Stomach smooth muscle (tissue), 2 donors: ENCODE measurements around the gene PARD6G.
"Not testable (repeated sequence)": the region's sequence is repeated elsewhere in the genome, so short reads cannot be mapped to it uniquely, and the experiment has no call there.

Experiments
- H3K27ac ChIP-seq: one replicate; pipeline ENCODE4 v1.7.0; 2013; ENCODE audit warnings: mild to moderate bottlenecking, low read length, inconsistent platforms
- H3K27me3 ChIP-seq, 2 donors: one replicate each; pipeline ENCODE4 v1.7.0; 2013; ENCODE audit warnings: low read length in 2 of 2; ENCODE audit not compliant: insufficient read depth in 2 of 2, control insufficient read depth in 1 of 2
- H3K36me3 ChIP-seq, 2 donors: one replicate each; pipeline ENCODE4 v1.7.0; 2013; ENCODE audit warnings: low read length in 2 of 2; ENCODE audit not compliant: control insufficient read depth in 2 of 2, insufficient read depth in 2 of 2
- H3K4me1 ChIP-seq: one replicate; pipeline ENCODE4 v1.7.0; 2013; ENCODE audit warnings: low read length; ENCODE audit not compliant: control insufficient read depth, insufficient read depth
- H3K4me3 ChIP-seq, 2 donors: one replicate each; pipeline ENCODE4 v1.7.0; 2013; ENCODE audit warnings: low read length in 2 of 2
- H3K9ac ChIP-seq, 2 donors: one replicate each; pipeline ENCODE4 v1.7.0; 2013; ENCODE audit warnings: low read length in 2 of 2, mild to moderate bottlenecking in 1 of 2
- H3K9me3 ChIP-seq, 2 donors: one replicate each; pipeline ENCODE4 v1.7.0; 2013; ENCODE audit warnings: low read length in 2 of 2; ENCODE audit not compliant: control insufficient read depth in 2 of 2
- donor health status: healthy.
- donor health status: Pancreatic carcinoma.

The PARD6G gene

DNA sequence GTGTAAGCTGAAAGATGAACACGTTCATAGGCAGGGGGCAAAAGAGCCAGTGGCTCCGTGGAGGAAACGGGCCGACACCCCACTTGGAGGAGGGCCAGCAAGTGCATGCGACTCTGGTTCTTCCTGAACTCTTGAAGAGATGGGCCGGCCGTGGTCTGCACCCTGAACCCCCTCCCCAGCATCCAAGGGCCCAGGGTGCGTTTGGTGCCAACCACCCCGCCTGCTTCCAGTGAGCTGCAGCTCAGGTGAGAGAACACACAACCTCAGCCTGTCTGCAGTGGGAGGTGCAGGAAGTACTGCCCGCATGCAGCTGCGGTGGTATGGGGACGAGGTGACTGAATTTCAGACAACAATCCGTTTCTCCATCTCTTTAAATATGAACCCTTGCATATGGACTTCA lies 79.4 kb downstream of the PARD6G start:
- Histone ChIP-seq H3K27ac (no peak overlapping the region), H3K36me3 (no peaks in the 10 kb centered on the region), H3K9me3 (no peaks in the 10 kb centered on the region), H3K27me3 (no peaks in the 10 kb centered on the region), H3K4me1 (peaks cover 4% of the 10 kb centered on the region), H3K4me3 (no peak overlapping the region), H3K9ac (no peak overlapping the region)

DNA sequence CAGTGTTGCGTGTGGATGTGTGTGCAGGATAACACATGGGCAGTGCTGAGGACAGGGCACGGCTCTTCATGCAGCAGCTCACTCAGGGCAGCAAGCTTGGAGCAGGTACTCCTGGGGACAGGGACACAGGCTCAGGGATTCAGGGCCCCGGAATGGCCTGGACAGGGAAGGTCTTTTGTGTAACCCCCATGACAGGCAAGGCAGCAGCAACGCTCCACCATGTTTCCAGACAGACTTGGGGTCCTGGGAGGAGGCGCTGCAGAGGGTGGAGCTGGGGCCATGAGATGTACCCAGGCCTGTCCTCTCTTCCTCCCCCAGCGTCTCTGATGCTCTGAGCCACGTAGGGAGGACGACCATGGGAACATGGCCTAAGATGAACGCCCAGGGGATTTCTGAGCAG lies 80.0 kb downstream of the PARD6G start:
- no peak overlapping the region for H3K9ac ChIP-seq
- H3K9me3 ChIP-seq = no peaks in the 10 kb centered on the region
- H3K36me3 ChIP-seq = no peaks in the 10 kb centered on the region
- H3K27me3 ChIP-seq = no peaks in the 10 kb centered on the region
- H3K4me1 ChIP-seq = peaks cover 4% of the 10 kb centered on the region
- H3K4me3 ChIP-seq = no peak overlapping the region
- H3K27ac ChIP-seq = no peak overlapping the region

DNA sequence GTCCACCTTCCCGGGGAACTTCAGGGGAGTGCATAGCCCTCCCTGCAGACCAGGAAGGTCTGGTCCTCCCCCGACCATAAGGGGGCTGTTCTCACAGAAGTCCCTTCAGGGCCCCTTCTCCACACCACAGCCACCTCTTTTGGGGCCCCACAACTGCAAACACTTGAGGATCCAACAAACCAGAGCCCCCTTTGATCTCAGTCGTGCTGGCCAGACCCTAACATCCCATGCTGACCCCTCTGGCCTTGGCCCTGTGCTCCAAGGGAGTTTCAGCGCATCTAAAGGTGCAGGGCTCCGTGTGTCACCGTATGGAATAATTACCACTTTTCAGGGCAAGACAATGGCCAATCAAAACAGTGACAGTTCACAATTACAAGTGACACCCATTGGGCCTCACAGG lies 80.6 kb downstream of the PARD6G start:
- Histone ChIP-seq H3K4me3 (no peak overlapping the region), H3K9ac (no peak overlapping the region), H3K36me3 (no peaks in the 10 kb centered on the region), H3K27me3 (no peaks in the 10 kb centered on the region), H3K9me3 (no peaks in the 10 kb centered on the region), H3K27ac (no peak overlapping the region), H3K4me1 (peaks cover 4% of the 10 kb centered on the region)

DNA sequence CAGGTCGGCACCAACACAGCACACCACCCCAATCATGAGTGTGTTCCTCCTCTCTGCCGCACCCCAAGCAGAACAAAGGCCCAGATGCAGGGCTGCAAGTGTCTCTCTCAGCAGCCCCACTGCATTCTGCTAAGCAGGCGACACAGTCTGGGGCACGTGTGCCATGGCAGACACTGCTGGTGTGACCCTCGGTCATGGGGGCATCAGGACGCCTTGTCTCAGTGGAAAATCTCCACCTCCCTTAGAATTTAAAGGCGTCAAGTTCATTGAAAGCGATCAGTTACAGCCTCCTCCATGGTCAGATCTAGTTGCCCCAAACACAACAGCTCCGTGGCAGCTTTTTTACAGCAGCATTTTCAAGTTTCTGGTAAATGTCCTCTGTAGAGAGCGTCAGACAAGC lies 81.1 kb downstream of the PARD6G start:
- Histone ChIP-seq H3K27ac (no peak overlapping the region), H3K27me3 (no peaks in the 10 kb centered on the region)

DNA sequence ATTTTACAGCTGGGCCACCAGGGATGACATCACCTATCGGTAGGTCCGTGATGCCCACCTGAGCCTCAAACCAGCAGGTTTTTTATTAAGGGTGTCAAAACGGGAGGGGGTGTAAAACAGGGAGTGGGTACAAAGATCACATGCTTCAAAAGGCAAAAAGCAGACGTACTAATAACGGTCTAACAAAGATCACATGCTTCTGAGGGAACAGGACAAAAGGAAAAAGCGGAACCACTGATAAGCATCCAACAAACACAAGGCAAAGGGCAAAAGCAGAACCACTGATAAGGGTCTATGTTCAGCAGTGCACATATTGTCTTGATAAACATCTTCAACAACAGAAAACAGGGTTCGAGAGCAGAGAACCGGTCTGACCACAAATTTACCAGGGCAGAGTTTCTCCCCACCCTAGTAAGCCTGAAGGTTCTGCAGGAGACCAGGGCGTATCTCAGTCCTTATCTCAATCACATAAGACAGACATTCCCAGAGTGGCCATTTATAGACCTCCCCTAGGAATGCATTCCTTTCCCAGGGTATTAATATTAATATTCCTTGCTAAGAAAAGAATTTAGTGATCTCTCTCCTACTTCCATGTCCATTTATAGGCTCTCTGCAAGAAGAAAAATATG lies 82.5 kb downstream of the PARD6G start:
- not testable (repeated sequence) for H3K27me3 ChIP-seq

More for the DNA sequence above, 81.1 kb downstream of the PARD6G start:
- Histone ChIP-seq H3K9ac (no peak overlapping the region), H3K4me3 (no peak overlapping the region), H3K9me3 (no peaks in the 10 kb centered on the region), H3K4me1 (peaks cover 3% of the 10 kb centered on the region), H3K36me3 (no peaks in the 10 kb centered on the region)

DNA sequence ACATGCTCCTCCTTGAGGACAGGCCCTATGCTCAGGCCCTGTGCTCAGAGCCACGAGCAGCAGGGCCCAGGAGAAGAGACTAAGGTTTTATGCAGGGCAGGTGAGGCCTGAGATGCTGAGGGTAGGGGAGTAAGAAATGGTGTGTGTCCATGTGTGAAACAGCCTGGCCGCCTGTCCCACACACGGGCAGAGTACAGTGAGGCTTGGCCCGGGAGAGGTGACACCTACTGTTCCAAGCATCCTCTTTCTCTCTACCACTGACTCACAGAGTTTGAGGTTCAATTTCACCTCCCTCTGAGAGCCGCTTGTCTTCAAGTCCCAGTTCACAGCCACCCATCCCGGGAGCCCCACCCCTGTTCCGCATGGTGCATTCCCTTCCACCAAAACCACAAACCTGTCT lies 84.1 kb downstream of the PARD6G start:
- H3K27ac ChIP-seq = no peak overlapping the region
- no peaks in the 10 kb centered on the region for H3K9me3 ChIP-seq
- H3K27me3 ChIP-seq = no peaks in the 10 kb centered on the region
- H3K4me3 ChIP-seq = no peak overlapping the region
- no peak overlapping the region for H3K9ac ChIP-seq
- peaks cover 4% of the 10 kb centered on the region for H3K4me1 ChIP-seq
- H3K36me3 ChIP-seq = no peaks in the 10 kb centered on the region

More for the DNA sequence above, 82.5 kb downstream of the PARD6G start:
- not testable (repeated sequence) for H3K4me3 ChIP-seq, H3K4me1 ChIP-seq, H3K36me3 ChIP-seq, H3K9ac ChIP-seq, H3K27ac ChIP-seq, H3K9me3 ChIP-seq

DNA sequence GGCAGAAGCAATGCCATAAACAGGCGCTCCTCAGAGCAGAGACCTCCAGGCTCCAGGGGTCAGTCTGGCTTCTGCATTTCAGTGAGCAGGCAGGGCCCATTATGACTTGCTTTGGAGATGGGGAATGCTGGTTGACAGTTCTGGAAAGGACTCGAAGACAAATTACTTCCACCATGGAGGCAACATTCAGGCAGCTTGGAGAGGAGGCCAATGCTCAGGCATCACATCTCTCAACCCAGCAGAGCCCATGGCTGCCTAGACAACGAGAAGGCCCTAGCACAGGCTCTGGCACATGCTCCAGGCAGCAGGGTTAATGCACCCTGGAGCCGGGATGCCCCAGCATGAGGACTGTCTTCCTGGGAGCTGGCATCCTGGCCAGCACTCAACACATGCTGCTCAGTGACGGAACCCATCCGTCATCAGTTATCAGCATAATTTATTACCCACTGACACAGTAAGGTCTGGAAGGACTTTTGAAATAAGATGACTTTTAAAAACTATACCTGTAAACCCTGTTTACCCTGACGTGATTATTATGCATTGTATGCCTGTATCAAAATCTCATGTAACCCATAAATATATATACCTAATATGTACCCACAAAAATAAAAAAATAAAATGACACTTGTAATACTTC lies 85.4 kb downstream of the PARD6G start:
- Histone ChIP-seq H3K9me3 (no peaks in the 10 kb centered on the region), H3K27ac (no peak overlapping the region)

DNA sequence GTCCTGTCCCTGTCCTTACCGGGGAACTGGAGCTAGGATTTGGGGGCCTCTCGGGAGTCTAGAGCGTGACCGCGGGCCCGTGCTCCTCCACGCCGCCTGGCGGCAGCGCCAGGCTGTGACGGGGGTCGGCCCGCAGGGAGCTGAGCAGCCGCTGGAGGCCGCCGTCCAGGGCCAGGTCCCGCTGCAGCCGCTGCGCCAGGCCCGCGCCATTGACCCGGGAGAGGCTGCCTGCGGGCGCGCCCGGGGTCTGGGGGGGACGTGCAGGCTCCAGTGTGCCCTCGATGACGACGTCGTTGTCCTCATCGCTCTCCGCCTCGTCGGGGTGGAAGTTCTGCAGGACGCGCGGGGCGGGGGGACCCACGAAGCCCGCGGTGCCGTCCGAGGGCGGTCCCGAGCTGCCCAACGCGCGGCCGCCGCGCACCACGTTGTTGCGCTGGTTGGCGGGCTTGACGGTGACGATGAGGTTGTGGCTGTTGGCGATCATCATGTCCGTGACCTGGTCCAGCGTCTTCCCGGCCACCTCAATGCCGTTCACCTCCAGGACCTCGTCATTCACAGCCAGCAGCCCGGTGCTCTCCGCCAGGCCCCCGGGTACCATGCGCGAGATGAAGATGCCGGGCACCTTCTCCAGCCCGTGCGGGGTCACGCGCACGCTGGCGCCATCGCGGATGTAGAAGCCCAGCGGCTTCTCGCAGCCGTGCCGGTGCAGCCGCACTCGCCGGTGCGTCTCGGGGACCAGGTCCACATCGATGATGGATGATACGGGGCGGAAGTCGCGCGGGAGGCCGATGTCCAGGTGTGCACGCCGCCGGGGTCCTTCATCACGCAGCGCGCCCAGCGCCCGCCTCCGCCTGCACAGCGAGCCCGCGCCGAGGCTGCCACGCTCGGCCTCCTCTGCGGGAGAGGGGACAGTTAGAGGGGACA lies 87.3 kb downstream of the PARD6G start:
- Histone ChIP-seq H3K4me3 (peak overlapping the region in 1 of 2 donors; percentile 54), H3K9ac (no peak overlapping the region), H3K4me1 (peaks cover 4% of the 10 kb centered on the region), H3K27me3 (no peaks in the 10 kb centered on the region), H3K36me3 (no peaks in the 10 kb centered on the region), H3K9me3 (no peaks in the 10 kb centered on the region), H3K27ac (no peak overlapping the region)

More for the DNA sequence above, 85.4 kb downstream of the PARD6G start:
- no peaks in the 10 kb centered on the region for H3K27me3 ChIP-seq
- peaks cover 4% of the 10 kb centered on the region for H3K4me1 ChIP-seq
- no peaks in the 10 kb centered on the region for H3K36me3 ChIP-seq
- no peak overlapping the region for H3K9ac ChIP-seq
- H3K4me3 ChIP-seq = no peak overlapping the region

DNA sequence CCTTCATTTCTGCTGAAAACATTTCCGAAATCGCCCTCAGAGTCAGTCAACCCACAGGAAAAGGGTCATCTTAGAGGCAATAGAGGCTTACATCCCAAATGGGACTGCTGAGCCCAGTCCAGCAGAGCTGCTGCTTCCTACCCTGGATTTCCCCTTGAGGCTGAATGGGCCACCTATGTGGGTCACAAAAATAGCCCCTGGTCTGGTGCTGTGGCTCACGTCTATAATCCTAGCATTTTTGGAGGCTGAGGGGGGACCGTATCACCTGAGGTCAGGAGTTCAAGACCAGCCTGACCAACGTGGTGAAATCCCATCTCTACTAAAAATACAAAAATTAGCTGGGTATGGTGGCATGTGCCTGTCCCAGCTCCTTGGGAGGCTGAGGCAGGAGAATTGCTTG lies 88.9 kb downstream of the PARD6G start:
- Histone ChIP-seq H3K9me3 (no peaks in the 10 kb centered on the region), H3K27ac (no peak overlapping the region), H3K4me1 (peaks cover 4% of the 10 kb centered on the region), H3K36me3 (no peaks in the 10 kb centered on the region), H3K4me3 (no peak overlapping the region), H3K27me3 (no peaks in the 10 kb centered on the region), H3K9ac (no peak overlapping the region)

DNA sequence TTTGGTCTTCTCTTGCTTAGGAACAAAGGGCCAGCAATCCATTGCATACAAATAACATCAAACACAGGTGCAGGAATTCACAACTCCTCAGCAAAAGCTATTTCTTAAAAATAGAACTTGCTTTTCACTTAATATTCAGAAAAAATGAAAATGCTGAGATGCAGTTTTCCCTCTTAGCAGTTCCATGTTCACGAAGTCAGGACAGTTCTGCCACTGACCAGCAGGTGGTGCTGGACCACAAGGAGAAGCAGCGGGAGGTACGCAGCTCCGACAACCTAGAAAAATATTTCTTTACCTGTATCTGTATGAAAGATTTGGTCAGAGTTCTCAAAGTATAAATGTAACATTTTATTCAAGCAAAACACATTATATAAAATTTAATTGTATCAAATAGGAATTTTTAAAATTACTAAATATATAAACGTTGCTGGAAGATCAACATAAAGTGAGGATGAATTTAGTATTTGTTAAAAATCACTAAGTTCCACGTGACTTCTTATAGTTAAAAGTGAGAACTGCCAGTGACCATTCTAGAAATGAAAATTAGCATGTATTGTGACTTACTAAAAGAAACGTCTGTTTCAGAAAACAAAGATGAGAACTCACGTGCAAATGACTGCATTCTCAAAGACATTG lies 89.5 kb downstream of the PARD6G start:
- Histone ChIP-seq H3K36me3 (no peaks in the 10 kb centered on the region), H3K4me3 (no peak overlapping the region), H3K27ac (no peak overlapping the region), H3K9me3 (no peaks in the 10 kb centered on the region), H3K4me1 (peaks cover 4% of the 10 kb centered on the region), H3K9ac (no peak overlapping the region), H3K27me3 (no peaks in the 10 kb centered on the region)
